Astrocyte of the cerebellum (primary cell): Measurements from ENCODE around the gene IPO8.

Experiments
- DNase-seq: peaks from one replicate; pipeline ENCODE4 v3.0.0-alpha.2; 2011; ENCODE audit warnings: low read depth
- H3K4me3 ChIP-seq: 2 replicates; pipeline ENCODE4 v1.5.1; 2011; ENCODE audit warnings: mild to moderate bottlenecking, low read depth, low read length, moderate library complexity
- in situ Hi-C: cut with HindIII; loops from 2 replicates; pipeline ENCODE4 v1.10.0; 2017; ENCODE audit warnings: low sequenced_read_pairs
- TF ChIP-seq, protein P1 (sequence below): IDR thresholded peaks from 2 replicates; pipeline ENCODE4 v1.5.1; 2012; ENCODE audit warnings: low read length, low read depth, moderate library complexity, mild to moderate bottlenecking; ENCODE audit errors: missing control alignments

The IPO8 gene

DNA sequence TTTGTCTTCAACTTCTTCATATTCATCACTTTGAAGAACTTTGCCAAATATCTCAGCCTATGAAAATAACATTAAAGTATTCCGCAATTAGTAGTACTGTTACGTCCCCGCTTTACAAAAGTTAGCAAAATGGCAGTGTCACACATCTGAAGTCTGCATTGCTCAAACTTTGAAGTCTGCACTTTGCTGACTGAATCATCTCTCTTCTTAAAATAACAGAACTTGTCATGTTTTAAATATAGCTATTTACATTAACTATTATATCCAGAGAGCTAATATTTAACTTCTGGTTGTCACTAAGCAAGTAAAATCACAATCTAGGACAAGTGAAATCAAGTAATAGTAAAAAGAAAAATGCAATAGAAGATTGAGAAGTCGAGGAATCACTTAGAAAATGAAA is 34.5 kb downstream of the IPO8 start:
- in situ Hi-C loops, result no loop called here
- no peak for DNase-seq
- H3K4me3 ChIP-seq, result no peak overlapping the region
- TF ChIP-seq, protein P1, sequence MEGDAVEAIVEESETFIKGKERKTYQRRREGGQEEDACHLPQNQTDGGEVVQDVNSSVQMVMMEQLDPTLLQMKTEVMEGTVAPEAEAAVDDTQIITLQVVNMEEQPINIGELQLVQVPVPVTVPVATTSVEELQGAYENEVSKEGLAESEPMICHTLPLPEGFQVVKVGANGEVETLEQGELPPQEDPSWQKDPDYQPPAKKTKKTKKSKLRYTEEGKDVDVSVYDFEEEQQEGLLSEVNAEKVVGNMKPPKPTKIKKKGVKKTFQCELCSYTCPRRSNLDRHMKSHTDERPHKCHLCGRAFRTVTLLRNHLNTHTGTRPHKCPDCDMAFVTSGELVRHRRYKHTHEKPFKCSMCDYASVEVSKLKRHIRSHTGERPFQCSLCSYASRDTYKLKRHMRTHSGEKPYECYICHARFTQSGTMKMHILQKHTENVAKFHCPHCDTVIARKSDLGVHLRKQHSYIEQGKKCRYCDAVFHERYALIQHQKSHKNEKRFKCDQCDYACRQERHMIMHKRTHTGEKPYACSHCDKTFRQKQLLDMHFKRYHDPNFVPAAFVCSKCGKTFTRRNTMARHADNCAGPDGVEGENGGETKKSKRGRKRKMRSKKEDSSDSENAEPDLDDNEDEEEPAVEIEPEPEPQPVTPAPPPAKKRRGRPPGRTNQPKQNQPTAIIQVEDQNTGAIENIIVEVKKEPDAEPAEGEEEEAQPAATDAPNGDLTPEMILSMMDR, result no peak

DNA sequence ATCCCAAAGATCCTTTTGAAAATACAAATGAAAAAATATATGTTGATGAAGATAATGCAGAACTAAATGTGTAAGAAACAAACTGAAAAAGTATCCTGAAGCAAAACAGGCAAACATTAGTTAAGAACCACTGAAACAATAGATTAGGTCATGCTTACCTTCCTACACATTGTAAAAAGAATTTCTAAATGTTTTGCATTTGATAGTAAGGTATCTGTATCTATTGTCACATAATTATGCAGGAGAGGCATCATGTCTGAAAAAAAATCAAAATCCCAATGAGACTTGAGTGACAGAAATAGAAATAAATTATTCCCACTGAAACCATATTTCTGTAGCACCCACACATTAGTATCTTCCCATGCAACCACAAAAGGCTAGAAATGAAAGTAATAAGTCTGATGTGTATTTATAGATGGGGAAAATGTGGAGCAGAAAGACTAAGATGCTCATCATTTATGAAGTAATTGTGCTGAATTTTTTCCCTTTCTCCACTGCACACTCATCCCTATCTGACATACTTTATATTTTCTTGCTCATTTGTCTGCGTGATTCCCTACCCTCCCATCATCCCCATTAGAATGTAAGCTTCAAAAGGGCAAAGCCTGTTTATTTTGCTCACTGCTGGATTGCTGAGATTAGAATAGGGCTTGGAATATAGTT is 43.5 kb downstream of the IPO8 start:
- DNase-seq, result no peak
- in situ Hi-C loops, result no loop called here
- TF ChIP-seq, protein P1, result no peak
- H3K4me3 ChIP-seq, result no peak overlapping the region

DNA sequence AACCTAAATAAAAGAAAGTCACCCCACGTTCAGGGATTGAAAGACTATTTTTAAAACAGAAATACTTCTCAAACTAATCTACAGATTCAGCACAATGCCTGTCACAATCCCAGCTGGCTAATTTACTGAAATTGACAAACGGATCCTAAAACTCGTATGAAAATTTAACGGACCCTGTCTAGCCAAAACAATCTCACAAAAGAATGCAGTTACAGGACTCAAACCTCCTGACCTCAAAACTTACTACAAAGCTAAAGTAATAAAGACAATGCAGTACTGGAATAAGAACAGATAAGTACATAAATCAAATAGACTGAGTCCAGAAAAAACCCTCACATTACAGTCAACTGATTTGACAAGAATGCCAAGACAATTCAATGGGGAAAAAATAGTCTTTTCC is 48.8 kb downstream of the IPO8 start:
- TF ChIP-seq, protein P1, result no peak
- DNase-seq, result no peak
- H3K4me3 ChIP-seq, result no peak overlapping the region
- in situ Hi-C loops, result no loop called here

DNA sequence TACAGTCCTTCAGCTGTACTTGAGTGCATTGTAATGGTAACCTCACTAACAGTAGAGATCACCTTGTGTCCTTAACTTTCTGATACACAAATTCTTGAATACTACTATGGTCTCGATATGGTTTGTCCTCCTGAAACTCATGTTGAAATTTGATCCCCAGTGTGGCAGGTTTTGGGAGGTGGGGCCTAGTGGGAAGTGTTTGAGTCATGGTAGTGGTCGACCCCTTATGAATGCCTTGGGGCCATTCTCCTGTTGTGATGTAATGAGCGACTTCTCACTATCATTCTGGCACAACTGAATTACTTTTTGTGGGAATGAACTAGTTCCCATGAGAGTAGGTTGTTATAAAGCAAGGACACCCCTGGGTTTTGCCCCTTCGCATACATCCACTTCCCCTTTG is 52.3 kb downstream of the IPO8 start:
- no peak overlapping the region for H3K4me3 ChIP-seq
- in situ Hi-C loops, result no loop called here
- TF ChIP-seq, protein P1, result no peak
- no peak for DNase-seq

DNA sequence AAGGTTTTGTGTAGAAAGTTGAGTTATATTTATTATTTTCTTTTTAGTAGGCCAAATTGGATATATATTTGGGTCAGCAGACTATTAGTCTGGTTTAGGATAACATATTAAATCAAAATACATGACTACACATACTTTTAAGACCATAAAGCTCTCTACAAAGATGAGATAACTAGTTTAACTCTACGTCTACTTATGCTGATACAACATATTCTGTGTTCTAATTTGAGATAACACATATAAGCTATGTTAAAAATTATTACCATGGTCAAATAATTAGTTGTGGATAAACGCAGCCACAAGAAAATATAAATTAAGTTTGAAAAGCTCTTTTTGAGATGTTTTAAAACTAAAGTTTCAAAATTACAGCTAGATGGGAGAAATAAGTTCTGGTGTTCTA is 55.3 kb downstream of the IPO8 start:
- H3K4me3 ChIP-seq, result no peak overlapping the region
- TF ChIP-seq, protein P1, result no peak
- in situ Hi-C loops, result no loop called here
- no peak for DNase-seq

DNA sequence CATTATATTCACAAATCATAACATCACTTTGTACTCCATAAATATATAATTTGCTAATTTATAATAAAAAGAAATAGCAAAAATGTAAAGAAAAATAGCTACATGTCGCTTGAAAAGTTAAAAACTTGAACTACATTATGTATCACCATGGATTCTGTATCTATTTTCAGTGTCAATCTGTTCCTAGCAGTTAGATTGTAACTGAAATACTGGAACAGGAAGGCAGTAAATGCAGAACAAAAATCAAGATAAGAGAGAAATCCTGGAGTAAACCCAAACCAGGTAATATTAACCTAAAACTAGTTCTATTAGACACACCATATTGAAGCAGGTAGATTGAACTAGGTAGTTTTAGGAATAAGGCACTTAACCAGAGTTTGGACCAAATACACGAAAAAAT is 60.3 kb downstream of the IPO8 start:
- in situ Hi-C loops, result no loop called here
- H3K4me3 ChIP-seq, result no peak overlapping the region
- DNase-seq, result no peak
- TF ChIP-seq, protein P1, result no peak

DNA sequence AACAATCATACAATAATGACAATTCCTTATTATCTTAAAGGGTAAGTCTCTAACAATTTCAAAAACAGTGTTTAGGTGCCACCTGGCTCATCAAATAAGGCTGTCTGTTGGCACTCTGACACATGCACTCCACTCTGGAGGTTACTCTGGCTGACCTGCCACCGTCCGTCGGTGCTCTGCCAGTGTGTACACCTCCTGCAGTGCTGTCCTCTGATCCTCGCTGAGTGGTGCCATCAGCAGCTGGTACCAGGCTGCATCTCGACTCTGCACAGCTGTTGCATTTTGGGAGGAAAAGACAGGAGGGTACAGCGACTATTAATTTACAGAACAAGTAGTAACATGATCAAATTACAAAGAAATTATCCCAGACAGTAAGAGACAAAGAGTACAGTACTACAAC is 63.9 kb downstream of the IPO8 start:
- TF ChIP-seq, protein P1, result no peak
- no peak for DNase-seq
- in situ Hi-C loops, result no loop called here

More for the DNA sequence above, 63.9 kb downstream of the IPO8 start:
- H3K4me3 ChIP-seq, result no peak overlapping the region
